ENCODE results near the gene OR10J1. TPM values are rescaled to one million over a fixed set of nuclear protein-coding genes. Genes with fewer than 3 reads are reported as not detected.

The OR10J1 gene
- total and polyA plus RNA-seq, 2 experiments from 2014 or later = not detected

GRCh38 chr1:159436469-159436868 lies 3.1 kb upstream of the OR10J1 start (continued):
- no peak for TF ChIP-seq ZNF462 (CRISPR knock-in tag; IDR thresholded peaks at IDR 0.05)
- no peak for TF ChIP-seq ZNF114 (CRISPR knock-in tag; IDR thresholded peaks at IDR 0.05)
- no peak for TF ChIP-seq CREB1 (CRISPR knock-in tag; IDR thresholded peaks at IDR 0.05; ENCODE audit: low read depth)
- TF ChIP-seq EZH2 (IDR thresholded peaks at IDR 0.05; ENCODE audit: low read depth, unreplicated experiment) = no peak
- TF ChIP-seq ETS1 (IDR thresholded peaks at IDR 0.05) = no peak
- no peak for TF ChIP-seq CTCF (conservative IDR thresholded peaks at IDR 0.05; ENCODE audit: low read depth in 2 of 2)

GRCh38 chr1:159441360-159441759 lies 1.8 kb downstream of the OR10J1 start:
- H3K4me3 ChIP-seq = no peak overlapping the region
- ATAC-seq = no peak
- no peaks in the 10 kb centered on the region for H3K9me3 Mint-ChIP-seq
- TF ChIP-seq ZNF462 (CRISPR knock-in tag; IDR thresholded peaks at IDR 0.05) = no peak
- TF ChIP-seq ZNF331 (CRISPR knock-in tag; IDR thresholded peaks at IDR 0.05; ENCODE audit: low read depth) = no peak

More at GRCh38 chr1:159441360-159441759, 1.8 kb downstream of the OR10J1 start:
- H3K27ac ChIP-seq (ENCODE audit: low read depth) = no peak overlapping the region
- H3K79me2 ChIP-seq (replicated peaks; ENCODE audit: insufficient read depth) = no peaks in the 10 kb centered on the region
- no peaks in the 10 kb centered on the region for H3F3A ChIP-seq (replicated peaks; ENCODE audit: low read depth)
- Mint-ChIP-seq H3K36me3 (ENCODE audit: low read depth) (no peaks in the 10 kb centered on the region), H3K4me1 (no peaks in the 10 kb centered on the region), H3K27me3 (ENCODE audit: insufficient read depth, low read depth, poor library complexity) (peaks cover 2% of the 10 kb centered on the region), H3K4me3 (no peak overlapping the region), H3K27ac (no peak overlapping the region)
- H3K9me2 ChIP-seq (ENCODE audit: insufficient read depth) = peaks cover 8% of the 10 kb centered on the region; the same call in 1 of the 2 replicates
- H2AFZ ChIP-seq = no peak overlapping the region
- no peaks in the 10 kb centered on the region for H3K4me1 ChIP-seq (ENCODE audit: insufficient read depth)
- H3K27me3 ChIP-seq (ENCODE audit: insufficient read depth) = no peaks in the 10 kb centered on the region
- no peaks in the 10 kb centered on the region for H4K20me1 ChIP-seq (replicated peaks; ENCODE audit: insufficient read depth)
- H3K36me3 ChIP-seq (ENCODE audit: insufficient read depth) = no peaks in the 10 kb centered on the region
- H3K4me2 ChIP-seq = no peak overlapping the region
- DNase-seq (ENCODE audit: low spot score) = no peak
